ENCODE measurements around the gene RNF126.
"Not testable (repeated sequence)": the region's sequence is repeated elsewhere in the genome, so short reads cannot be mapped to it uniquely, and the experiment has no call there.

RNF126 gene

GRCh38 chr19:609004-609346, 54.0 kb downstream of the RNF126 start:
- no peak for DNase-seq

GRCh38 chr19:608155-609003, 54.6 kb downstream of the RNF126 start:
- DNase-seq, result no peak

- no peak for DNase-seq
Measured at GRCh38 chr19:607301-608154, 55.5 kb downstream of the RNF126 start.

GRCh38 chr19:605061-605971, 57.7 kb downstream of the RNF126 start:
- peak; percentile 57 for DNase-seq

GRCh38 chr19:604355-604754, 58.7 kb downstream of the RNF126 start:
- peak; percentile 60 for DNase-seq

- DNase-seq, result not testable (repeated sequence)
Measured at GRCh38 chr19:603779-604178, 59.2 kb downstream of the RNF126 start.

- not testable (repeated sequence) for DNase-seq
Measured at GRCh38 chr19:603302-603639, 59.7 kb downstream of the RNF126 start.

GRCh38 chr19:602391-603301, 60.4 kb downstream of the RNF126 start:
- no peak for DNase-seq

GRCh38 chr19:601790-602189, 61.2 kb downstream of the RNF126 start:
- no peak for DNase-seq

- DNase-seq, result no peak
Measured at GRCh38 chr19:601310-601709, 61.7 kb downstream of the RNF126 start.

Data from activated CD4-positive, alpha-beta T cell treated with anti-CD3 and anti-CD28 coated beads, Interleukin-2, Interleukin-6, amounts not matched to agents 100 ng/mL and 50 ng/mL, durations not matched to agents 16 hours and 8 hours (primary cell).